HG03066 (cell line): ENCODE measurements around the gene LIMCH1.
"Not testable (repeated sequence)": the region's sequence is repeated elsewhere in the genome, so short reads cannot be mapped to it uniquely, and the experiment has no call there.

Experiments
- ATAC-seq: cut with Tn5 transposase; IDR thresholded peaks from one replicate; pipeline ENCODE4 v1.9.1; 2021; ENCODE audit warnings: low read depth; ENCODE audit not compliant: unreplicated experiment

Gene LIMCH1

DNA sequence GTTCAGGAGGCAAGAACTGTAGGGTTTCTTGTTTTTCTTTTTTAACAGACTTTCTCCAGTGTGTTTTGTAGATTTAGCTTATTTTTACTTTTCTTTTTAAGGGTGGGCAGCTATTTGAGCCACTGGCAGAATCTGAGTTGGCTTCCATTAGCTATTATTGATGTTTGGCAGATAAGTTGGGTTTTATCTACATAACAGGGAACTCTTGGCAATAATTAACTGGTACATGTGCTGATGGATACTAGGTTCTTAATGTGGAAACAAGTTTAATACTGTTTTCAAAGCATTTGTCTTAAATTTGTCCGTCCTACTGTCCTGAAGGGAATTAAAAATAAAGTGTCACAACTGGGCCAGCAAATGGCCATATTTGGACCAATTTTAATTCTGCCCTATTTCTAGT lies 130.1 kb downstream of the LIMCH1 start:
- ATAC-seq, result no peak

DNA sequence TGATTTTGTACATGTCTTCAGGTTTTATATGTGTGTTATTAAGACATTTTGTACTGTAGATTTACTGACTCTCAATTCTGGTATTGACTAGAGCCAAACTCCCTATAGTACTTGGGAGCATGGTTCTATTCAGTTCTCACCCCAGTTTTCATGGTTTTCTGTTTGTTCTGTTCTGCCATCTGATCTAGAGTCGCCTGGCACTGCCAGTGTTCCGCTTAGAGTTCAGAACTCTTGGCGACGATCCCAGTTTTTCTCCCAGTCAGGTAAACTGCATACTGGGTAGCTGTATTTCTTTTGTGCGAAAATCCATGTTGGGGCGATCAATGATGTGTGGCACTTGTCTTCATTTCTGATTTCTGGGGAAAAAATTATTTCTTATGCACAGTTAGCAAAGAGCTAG lies 132.6 kb downstream of the LIMCH1 start:
- ATAC-seq, result no peak

DNA sequence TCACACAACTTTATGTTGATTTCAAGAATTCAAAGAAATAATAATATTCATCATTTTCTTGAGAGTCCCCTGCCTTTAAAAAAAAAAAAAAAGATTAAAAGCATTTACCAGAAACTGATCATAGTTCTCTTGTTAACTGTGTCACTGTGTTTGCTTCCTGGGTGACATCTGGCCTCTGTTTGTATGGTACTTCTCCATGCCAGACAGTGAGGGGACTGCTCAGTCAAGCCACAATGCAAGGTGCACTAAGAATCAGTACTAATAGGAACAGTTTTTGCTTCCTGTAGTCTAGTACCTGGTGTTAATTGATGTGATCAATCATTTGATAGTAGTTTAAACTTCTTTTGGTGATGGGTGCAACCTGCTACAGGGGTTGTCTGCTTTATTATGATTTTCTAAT lies 133.0 kb downstream of the LIMCH1 start:
- ATAC-seq, result no peak

DNA sequence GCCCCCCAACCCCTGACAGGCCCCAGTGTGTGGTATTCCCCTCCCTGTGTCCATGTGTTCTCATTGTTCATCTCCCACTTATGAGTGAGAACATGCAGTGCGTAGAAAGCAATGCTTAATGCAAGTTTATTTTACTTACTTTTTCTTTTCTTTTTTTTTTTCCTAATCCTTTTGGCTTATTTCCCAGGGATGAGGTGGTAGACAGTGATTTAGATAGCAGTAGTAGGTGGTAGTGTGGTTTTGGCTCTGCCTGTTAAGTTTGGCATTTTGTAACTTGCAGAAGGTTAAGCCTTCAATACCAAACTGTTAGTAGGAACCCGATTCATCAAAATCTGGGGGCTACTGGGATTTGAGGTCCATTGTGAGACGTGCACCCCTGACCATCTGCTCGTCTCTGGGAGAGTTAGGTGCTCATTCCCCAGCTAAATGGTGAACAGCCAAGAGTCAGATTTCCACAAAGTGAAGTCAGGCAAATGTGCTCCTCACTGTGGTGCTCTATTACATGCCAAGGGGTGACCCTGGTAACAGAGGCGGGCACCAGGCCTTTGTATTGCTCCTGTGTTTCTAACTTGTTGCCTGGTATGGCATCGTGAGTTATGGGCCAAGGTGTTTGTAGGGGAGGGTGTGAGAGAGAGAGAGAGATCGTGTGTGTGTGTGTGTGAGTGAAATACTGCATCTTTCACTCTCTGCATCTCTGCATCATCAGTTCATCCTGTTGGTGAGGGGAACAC lies 140.3 kb downstream of the LIMCH1 start:
- no peak for ATAC-seq

DNA sequence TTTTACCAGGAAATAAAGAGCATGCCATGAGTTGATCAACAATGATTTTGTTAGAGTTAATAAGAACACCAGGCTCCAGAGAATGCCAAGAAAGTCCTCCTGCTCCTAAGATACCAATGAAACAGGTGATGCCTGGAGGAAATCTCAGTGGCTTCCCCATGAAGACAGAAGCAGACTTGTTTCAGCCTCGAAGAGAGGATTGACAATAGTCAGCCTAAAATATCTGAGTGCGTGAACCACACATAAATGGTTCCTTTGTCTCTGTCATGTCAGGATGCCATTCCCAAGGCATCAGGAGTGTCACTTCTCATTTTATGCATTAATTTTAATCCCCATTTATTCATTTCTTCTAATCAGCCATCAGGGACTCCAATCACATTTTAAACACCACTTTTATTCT lies 141.0 kb downstream of the LIMCH1 start:
- ATAC-seq, result no peak

DNA sequence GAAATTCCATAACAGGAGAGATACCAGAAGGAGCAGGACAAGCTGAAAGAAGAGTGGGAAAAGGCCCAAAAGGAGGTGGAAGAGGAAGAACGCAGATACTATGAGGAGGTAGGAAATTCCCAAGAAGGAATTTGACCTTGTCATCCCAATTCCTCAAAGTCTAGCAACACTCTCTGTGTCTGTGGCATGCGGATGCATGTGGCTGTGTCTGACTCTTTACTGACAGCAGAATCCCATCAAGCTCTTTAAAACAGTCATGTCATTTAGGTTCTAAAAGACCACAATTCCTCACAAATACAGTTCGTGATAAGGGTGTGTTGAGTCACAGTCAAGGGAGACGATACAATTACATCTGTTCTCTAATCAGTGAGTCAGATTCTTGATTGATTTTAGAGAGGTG lies 142.0 kb downstream of the LIMCH1 start:
- no peak for ATAC-seq

DNA sequence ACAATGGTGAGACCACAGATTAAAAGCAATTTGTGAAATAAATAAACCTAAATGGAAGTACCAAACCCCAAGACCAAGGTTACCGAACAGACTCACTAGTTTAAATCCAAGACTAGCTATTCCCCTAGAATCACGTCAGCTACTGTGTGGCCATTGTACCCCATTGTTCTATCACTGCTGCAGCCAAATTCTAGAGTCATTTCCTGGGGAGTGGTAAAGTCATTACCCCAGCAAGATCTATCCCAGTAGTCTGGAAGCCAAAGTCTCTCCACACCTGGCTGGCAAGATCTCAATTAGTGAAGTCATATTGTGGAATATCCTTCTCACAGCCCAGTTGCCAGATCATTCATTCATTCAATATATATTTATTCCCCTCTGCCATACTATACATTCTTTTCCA lies 143.1 kb downstream of the LIMCH1 start:
- ATAC-seq, result no peak

DNA sequence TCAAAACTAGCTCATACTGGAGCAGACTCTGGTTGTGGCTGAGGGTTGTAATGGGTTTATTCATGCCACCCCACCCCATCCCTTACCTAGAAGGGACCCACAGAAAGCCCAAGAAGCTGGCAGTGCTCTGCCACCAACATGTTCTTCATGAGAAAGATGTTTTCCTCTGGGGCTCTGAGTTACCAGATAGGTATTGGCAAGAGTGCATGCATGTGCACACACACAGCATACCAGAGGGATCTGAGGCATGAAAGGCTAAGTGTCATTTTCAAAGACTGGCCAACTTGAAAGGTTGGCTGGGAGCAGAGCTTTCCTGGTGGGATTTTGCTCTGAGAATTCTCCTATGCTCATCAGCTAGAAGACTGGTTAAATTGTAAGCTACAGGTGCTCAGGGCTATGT lies 145.4 kb downstream of the LIMCH1 start:
- no peak for ATAC-seq

DNA sequence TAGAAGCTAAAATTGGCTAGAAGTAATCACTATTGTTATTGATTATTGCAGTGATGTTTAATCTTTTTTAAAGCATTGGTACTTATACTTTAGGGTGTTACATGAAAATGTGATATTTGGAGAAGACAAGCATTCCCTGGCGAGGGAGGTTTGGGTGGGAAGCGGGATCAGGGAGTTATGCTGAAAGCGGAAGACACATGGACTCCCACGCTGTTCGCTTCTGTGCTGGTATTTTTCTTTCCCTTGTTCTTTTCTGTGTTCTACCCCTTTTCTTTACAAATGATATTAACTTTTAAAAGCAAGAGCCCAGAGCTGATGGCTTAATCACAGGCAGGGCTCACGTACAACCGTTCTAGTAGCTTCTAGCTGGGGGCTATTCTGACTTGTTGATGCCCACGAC lies 148.9 kb downstream of the LIMCH1 start:
- ATAC-seq, result no peak

DNA sequence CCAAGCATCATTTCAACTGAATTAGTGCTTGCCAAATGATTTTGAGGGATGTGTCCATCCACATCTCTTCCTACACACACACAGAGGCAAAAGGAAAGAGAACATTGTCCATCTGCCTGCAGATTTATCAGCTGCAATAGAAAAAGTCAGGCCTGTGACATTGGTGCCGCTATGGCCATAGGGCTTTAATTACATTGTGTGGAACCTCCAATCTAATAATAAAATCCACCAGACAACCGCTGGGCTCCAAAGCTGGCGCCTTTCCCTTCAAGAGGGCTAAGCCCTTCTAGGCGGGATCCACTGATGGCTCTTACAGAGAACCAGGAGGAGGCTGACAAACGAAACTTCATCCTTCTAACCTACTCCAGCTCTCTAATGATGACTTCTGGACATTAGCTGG lies 150.0 kb downstream of the LIMCH1 start:
- no peak for ATAC-seq

DNA sequence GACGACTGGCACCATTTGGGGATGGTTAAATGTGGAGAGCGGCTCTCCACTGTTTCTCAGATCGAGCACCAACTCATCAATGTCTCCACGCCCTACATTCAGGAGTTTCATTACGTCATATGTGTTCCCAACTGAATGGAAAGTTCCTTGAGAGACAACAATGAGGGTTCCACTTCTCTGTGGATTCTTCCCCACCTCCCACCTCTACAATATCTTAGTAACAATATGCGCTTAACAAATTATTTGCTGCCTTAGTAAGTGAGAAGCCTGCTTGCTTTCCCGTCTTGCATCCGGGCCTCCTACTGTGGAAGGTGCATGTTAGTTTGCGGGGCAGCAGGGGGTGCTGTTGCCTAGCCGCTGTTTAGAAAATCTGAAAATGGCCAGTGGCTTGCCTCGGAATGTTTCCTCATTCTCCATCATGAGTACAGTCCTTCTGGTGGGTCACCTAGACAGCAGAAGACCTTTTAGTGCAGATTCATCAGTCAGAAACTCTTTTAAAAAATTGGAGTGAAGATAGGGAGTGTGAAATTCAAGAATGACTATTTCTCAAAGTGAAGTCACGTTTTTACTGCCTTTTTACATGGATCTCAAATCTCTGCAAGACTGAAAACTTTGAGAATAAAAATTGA lies 154.9 kb downstream of the LIMCH1 start:
- ATAC-seq, result peak; percentile 80

DNA sequence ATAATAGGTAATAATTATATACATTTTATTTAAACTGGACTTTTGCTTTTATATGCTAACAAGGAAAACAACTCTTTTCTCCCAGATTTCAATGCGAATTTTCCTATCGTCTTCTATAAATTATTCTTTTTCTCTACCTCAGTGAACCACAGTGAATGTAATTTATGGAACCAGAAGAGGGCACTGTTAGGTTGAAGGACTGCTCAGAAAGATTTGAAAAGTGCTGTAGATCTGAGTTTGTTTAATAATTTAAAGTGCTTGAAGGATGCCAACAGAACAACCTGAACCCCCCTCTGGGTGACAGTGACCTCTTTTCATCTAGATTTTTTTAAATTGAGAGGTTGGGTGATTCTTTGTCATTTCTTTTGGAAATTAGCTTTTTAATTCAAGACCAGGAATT lies 155.7 kb downstream of the LIMCH1 start:
- no peak for ATAC-seq

DNA sequence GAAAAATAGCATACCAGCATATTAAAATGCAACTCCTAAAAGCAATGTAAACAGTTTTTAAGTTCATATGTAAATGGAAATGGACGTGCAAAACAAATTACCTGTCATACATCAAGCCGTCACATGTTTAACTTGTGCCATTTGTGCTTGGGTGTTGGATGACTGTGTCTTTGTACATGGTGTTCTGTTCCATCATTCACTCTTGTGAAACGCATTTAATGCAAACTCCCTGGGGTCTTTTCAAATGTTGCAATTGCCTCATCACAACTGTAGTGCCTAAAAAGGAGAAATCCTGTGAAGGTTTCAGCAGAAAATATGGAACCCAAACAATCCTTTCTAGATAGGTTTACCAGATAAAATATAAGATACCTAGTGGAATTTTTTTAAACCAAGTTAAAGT lies 158.2 kb downstream of the LIMCH1 start:
- no peak for ATAC-seq

DNA sequence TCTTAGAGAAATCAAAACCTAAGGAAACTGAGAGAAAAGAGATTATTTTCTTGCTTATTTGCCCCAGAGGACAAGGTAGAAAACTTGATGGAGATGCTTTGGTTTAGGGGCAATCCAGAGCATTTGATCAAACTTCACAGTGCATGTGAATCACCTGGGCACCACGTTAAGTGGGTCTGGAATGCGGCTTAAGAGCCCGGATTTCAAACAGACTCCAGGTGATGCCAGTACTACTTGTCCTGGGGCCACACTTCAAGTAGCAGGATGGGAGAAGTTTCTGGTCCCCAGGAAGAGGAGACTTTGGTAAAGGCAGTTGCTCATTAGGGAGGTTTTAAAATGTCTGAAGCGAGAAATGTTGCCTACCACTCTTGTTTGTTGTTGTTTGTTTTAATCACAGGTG lies 158.8 kb downstream of the LIMCH1 start:
- no peak for ATAC-seq

DNA sequence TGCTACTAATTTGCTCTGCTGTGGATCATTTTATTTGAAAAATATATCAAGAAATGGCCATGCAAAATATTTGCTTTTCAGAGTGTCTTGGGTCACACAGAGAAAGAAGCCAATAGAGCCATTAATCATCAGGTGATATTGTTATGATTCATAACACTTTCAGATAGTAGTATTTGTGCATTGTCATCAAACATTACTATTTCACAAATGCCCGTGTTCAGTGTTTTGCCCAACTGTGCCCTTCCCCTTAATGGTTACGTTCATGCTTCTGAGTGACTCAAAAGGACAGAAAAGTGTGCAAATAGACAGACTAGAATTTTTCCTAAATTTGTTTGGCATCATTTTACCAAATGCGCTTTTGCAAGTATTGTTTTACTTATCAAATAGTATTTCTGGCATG lies 164.0 kb downstream of the LIMCH1 start:
- ATAC-seq, result no peak

DNA sequence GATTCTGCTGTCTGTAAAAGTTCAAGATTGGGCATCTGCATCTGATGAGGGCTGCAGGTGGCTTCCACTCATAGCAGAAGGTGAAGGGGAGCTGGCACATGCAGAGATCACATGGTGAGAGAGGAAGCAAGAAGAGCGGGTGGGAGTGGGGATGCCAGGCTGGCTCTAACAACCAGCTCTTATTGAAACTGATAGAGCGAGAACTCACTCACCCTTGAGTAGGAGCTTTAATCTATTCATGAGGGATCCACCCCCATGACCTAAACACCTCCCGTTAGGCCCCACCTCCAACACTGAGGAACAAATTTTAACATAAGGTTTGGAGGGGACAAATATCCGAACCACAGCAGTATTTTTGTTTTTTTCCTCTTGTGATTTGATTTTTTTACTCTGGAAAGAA lies 164.8 kb downstream of the LIMCH1 start:
- ATAC-seq, result no peak

DNA sequence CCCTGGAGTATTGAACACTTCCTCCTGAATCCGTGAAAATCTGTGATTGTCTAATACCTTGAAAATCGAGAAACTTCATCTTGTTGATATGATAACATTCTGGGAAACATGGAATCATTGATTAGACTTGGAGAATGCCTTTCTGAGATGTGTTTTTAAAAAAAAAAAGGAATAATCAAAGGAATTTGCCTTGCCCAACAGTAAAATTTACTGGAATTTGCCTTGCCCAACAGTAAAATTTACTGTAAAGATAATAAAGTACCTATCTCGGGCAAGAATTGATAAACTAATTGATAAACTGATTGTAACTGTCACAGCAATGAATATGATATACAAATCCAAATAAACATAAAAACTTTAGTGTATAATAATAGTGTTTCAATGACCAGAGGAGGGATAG lies 165.8 kb downstream of the LIMCH1 start:
- no peak for ATAC-seq

DNA sequence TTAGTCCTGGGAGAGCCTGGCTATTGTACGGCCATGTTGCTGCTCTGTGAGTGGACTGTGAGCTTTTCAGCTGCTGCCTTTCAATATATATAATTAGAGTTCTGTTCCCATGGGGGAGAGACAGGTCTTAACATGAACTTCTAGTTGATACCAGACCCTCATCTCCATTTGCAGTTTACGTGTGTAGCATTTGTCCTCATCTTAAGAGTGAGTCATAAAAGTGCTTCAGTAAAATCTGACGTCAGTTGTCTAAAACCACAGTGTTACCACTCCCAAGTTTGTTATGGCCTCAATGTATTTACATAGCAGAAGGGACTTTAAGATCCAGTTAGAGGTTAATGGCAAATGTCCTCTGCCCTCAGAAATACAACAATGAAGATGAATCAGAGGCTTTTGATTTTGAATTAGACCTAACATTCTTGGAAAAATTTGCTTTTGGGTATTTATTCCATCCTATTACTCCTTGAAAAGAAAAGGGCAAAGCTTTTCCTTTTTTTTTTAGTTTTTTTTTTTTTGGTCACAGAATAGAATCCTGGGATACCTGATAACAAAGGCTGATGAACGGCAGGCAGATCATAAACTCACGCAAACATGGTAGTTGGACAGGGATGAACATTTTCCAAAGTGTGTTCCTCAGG lies 172.0 kb downstream of the LIMCH1 start:
- ATAC-seq, result no peak

DNA sequence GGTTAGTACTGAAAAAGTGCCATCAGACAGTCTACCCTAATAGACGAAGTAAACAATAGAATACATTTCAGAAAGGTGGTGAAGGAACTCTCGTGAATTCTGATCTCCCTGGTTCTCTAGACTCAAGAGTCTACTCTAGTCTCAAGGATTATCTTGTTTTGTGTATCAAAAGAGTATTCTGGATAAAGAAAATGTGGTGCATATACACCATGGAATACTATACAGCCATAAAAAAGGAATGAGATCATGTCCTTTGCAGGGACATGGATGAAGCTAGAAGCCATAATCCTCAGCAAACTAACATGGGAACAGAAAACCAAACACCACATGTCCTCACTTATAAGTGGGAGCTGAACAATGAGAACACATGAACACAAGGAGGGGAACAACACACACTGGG lies 173.7 kb downstream of the LIMCH1 start:
- not testable (repeated sequence) for ATAC-seq

DNA sequence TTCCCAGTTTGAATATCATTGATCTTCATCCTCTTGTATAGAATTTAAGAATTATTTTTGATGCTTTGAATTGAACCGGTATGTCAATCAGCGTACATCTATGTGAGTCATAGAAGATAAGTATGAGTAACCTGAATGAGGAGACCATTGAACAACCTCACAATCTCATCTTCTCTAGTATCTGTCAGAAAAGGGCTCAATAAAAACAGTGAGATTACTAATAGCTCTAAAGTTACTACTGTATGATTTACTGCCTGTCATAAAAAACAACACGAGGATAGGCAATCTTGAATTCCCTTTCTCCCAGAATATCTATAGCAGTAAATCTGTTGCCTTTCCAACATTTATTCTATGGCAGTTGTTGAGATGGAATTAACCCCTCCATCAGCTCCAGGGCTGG lies 174.5 kb downstream of the LIMCH1 start:
- ATAC-seq, result no peak

DNA sequence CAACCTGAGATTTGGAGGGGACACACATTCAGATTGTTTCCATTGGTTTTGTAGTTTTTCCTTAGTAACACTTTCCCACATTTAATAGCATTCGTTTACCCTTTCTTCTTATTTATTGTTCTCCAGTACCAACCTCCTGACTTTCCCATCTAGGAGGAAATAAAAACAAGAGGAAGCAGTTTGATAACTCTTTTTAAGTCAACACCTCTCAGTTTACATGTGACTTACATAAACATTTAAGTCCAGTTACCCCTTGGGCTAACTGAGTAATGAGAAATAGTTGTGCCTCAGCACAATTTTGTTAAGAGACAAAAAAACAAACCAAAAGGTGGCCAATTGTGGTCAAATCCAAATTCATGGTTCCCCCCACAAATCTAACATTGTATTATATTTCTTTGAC lies 175.8 kb downstream of the LIMCH1 start:
- ATAC-seq, result no peak

DNA sequence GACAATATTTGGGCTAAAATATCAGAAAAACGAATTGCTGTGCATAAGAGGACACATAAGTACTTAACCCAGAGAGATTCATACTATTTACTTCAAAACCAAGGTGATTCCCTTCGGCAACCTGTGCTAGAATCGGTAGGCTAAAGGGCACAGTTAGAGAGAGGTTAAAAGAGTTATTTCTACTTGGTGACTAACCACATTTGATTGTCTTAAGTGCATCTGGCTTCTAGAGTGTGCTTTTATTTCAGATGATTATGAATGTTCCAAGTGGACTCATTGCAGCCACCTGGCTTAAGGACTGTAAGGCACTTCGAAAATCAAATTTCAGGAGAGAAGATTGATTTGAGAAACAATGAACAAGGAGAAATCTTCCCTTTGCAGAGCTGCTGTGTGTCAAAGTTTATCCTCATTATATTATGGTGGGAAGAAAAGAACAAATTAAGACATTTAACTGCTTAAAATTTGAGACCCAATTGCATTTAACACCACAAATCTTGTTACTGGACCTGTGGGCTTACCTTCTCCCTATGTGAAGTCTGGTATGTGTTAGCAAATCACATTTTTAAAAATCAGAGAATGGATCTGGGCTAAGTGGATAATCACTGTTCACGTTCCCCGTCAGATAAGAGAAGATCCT lies 176.5 kb downstream of the LIMCH1 start:
- ATAC-seq, result no peak
